GM19035 (cell line): ENCODE results near the gene SENP6.
A peak's percentile ranks its signal among the peaks of the same experiment; 100 is the strongest.
"Not testable (repeated sequence)": the region's sequence is repeated elsewhere in the genome, so short reads cannot be mapped to it uniquely, and the experiment has no call there.

ENCODE experiments used
- ATAC-seq: cut with Tn5 transposase; IDR thresholded peaks from one replicate; pipeline ENCODE4 v1.9.1; 2021; ENCODE audit not compliant: unreplicated experiment

Gene SENP6, protein sequence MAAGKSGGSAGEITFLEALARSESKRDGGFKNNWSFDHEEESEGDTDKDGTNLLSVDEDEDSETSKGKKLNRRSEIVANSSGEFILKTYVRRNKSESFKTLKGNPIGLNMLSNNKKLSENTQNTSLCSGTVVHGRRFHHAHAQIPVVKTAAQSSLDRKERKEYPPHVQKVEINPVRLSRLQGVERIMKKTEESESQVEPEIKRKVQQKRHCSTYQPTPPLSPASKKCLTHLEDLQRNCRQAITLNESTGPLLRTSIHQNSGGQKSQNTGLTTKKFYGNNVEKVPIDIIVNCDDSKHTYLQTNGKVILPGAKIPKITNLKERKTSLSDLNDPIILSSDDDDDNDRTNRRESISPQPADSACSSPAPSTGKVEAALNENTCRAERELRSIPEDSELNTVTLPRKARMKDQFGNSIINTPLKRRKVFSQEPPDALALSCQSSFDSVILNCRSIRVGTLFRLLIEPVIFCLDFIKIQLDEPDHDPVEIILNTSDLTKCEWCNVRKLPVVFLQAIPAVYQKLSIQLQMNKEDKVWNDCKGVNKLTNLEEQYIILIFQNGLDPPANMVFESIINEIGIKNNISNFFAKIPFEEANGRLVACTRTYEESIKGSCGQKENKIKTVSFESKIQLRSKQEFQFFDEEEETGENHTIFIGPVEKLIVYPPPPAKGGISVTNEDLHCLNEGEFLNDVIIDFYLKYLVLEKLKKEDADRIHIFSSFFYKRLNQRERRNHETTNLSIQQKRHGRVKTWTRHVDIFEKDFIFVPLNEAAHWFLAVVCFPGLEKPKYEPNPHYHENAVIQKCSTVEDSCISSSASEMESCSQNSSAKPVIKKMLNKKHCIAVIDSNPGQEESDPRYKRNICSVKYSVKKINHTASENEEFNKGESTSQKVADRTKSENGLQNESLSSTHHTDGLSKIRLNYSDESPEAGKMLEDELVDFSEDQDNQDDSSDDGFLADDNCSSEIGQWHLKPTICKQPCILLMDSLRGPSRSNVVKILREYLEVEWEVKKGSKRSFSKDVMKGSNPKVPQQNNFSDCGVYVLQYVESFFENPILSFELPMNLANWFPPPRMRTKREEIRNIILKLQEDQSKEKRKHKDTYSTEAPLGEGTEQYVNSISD

DNA sequence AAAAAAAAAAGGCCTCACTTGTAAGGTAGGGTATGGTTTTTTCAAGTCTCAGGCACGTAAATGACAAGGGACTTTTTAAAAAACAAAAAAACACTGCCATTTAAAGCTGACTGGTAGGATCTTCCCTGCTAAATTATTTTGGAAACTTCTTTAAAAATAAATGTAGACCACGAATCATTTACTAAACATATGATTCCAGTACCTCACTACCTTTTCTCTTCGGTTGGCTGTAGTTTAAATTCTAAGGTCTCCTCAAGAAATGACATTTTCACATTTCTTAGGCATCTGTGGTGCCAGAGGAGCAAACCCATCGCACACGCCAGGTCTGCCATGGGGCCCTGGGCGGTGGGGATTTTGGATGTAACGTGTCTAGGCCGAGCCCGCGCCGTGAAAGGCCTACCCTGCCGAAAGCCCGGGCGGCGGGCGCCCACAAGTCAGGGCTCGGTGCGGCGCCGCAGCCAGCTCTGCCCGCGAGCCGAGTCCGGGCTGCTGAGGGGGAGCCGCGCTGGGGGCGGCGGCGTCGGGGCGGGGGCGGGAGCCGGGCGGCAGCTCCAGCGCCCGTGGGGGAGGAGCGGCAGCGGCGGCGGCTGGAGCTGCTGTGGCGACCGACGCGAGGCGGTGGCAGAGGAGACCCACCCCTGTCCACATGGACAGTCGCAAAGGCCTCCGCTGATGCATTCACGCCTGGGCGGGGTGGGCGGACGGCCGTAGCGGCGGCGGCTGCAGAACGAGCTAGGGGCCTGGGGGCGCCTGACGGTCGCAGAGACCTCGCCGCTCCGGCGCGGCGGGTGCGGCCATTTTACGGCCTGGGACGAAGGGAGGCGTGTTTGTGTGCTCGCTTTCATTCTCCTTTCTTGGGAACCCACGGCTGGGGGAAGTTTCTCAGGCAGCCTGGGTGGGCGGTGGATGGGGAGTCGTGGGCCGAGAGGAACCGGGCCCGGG, at the start of gene SENP6:
Gene SENP6 (plus strand): TSS at position 577 of the 942 bp plus-strand sequence. CDS start 645 bp downstream, outside the sequence.
- peak; percentile 66 for ATAC-seq

DNA sequence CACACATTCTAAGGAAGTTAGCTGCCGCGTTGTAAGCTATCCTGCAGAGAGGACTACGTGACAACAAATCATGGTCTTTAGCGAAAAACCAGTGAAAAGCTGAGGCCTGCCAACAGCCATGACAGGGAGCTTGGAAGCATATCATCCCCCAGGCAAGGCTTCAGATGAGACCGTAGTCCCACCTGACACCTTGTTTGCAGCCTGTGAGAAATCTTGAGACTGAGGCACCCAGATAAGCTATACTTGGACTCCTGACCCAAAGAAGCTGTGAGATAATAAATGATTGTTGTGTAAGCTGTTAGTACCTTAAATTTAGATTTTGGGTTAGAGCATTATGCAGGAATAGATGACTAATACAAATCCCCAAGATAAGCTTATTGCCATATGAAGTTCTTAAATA, 45.4 kb upstream of the SENP6 start:
- no peak for ATAC-seq

DNA sequence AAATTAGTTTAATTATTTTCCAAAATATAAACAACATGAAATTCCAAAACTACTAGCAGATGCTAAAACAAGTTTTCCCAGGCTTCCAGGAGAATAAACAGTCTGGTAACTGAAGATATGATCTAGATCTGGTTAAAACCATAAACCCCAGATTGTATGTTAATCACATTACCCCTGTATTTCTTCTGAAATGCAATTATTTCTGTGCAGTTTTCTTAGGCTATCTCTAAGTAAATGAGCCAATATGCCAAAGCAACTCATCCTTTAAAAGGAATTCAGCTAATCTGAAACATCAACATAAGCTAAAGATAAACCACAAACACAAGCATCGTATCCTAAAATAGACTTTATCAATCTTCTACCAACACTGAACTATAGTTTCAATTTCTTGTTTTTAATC, 44.6 kb upstream of the SENP6 start:
- no peak for ATAC-seq

DNA sequence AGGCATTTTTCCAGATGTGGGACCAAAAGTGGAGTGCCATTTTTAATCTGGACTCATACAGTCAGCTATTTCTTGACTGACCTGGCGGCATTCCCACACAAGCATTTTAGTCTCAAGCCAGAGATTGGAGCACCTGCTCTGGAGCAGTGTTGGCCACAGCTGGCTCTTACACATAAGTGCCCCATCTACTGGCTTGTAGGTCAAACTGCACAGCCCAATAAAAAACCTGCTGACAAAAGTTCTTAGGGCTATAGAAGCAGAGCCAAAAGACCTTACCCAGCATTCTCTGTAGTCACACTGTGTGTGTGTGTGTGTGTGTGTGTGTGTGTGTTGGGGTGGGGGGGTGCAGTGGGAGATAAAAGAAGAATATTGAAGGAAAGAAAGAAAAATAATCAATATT, 38.6 kb upstream of the SENP6 start:
- peak; percentile 77 for ATAC-seq

DNA sequence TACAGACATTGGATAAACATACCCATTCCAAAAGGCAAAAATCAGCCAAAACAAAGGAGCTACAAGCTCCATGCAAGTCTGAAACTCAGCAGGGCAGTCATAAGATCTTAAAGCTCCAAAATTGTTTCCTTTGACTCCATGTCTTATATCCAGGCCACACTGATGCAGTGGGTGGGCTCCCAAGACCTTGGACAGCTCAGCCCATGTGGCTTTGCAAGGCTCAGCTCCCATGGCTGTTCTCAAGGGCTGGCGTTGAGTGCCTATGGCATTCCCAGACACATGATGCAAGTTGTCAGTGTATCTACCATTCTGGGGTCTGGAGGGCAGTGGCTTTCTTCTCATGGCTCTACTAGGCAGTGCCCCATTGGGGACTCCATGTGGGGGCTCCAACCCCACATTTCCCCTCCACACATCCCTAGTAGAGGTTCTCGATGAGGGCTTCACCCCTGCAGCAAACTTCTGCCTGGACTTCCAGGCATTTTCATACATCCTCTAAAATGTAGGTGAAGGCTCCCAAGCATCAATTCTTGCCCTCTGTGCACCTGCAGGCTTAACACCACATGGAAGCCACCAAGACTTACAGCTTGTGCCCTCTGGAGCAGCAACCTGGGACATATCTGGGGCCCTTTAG, 35.4 kb upstream of the SENP6 start:
- ATAC-seq: no peak

DNA sequence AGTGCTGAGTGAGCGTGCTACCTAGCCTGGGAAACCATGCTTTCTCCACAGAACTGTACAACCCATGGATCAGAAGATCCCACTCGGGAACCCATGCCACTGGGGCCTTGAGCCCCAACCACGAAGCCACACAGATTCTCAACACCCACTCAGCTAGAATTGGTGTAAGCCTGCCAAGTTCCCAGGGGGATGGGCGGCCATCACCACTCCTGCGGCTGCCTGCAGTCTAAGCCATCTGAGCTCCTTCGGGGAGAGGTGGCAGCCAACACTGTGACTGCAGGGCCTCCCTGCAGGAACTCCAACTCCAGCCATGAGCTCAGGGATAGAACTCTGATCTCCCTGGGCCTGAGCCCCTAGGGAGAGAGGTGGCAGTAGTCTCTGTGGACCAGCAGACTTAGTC, 33.6 kb upstream of the SENP6 start:
- ATAC-seq: no peak

DNA sequence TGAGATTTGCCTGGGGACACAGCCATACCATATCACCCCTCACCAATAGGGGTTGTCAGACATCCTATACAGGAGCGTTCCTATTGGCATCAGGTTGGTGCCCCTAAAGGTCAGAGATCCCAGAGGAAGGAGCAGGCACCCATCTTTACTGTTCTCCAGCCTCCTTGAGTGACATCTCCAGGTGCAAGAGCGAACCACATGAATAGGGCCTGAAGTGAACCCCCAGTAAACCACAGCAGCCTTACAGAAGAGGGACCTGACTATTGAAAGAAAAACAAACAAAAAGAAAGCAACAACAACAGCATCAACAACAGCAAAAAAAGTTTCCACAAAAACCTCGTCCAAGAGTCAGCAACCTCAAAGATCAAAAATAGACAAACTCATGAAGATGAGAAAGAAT, 32.7 kb upstream of the SENP6 start:
- no peak for ATAC-seq

DNA sequence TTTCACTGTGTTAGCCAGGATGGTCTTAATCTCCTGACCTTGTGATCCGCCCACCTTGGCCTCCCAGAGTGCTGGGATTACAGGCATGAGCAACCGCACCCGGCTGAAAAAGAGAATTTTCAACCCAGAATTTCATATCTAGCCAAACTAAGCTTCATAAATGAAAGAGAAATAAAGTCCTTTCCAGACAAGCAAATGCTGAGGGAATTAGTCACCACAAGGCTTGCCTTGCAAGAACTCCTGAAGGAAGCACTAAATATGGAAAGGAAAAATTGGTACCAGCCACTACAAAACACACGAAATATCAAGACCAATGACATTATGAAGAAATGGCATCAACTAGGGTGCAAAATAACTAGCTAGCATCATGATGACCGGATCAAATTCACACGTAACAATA, 31.0 kb upstream of the SENP6 start:
- not testable (repeated sequence) for ATAC-seq

DNA sequence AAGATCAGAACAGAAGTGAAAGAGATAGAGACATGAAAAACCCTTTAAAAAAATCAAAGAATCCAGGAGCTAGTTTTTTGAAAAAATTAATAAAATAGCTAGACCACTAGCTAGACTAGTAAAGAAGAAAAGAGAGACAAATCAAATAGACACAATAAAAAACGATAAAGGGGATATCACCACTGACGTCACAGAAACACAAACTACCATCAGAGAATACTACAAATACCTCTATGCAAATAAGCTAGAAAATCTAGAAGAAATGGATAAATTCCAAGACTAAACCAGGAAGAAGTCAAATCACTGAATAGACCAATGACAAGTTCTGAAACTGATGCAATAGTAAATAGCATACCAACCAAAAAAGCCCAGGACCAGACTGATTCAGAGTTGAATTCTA, 29.6 kb upstream of the SENP6 start:
- ATAC-seq: no peak

DNA sequence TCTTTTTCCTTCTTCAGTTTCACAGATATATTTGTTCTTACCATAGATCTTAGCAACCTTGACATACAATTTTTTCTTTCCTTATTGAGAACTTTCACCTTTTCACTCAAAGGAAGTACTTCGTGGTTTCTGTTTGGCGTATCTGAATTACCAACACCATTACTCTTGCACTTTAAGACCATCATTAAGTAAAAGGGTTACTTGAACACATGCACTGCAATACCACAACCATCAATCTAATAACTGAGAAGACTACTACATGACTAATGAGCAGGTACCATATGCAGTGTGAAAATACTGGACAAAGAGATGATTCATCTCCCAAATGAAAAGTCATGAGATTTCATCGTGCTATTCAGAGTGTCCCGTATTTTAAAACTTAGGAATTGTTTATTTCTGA, 21.7 kb upstream of the SENP6 start:
- ATAC-seq: peak; percentile 64

DNA sequence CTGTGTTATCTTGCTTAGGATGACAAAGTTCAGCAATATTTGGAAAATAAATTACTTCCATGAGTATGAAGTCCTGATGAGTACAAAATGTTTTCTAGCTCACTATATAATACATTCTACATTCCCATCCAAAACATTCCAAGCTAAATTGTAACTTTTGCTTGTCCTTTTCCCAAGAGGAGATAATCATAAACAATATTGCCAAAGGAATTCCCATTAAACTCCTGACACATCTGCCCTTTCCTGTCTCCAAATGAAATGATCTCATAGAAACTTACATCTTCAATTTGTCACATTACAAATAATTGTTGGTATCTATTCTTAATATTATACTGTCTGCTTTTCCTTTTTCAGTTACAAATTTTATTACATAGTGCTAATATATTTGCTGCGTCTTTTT, 20.4 kb upstream of the SENP6 start:
- no peak for ATAC-seq

DNA sequence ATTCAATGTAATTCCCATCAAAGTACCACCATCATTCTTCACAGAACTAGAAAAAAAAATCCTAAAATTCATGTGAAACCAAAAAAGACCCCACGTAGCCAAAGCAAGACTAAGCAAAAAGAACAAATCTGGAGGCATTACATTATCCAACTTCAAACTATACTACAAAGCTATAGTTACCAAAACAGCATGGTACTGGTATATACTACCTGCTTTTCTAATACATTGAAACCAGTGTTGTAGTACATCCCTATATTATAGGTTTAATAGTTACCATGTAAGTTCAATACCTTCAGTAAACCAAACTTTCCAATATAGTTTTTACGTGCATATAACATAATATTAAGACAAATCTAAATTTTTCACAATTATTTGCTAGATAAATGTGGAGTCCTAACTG, 17.1 kb upstream of the SENP6 start:
- ATAC-seq: not testable (repeated sequence)

DNA sequence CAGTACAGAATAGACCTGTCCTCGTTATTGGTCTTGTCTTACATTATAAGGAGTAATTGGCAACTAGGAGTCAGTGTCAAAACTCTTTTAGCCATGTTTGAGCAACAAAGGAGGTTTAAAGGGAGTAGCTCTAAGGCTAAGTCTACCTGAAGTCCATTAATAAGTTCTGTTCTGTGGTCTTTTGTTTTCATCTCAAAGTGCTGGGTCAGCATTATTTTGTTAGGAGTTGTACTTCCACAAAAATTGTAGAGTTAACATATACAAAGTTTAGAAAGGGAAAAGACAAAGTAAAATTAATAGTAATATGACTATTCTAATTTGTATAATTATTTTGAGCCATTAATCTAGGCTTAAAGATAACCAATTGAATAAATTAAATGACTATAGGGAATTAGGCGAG, 12.7 kb upstream of the SENP6 start:
- ATAC-seq: no peak

DNA sequence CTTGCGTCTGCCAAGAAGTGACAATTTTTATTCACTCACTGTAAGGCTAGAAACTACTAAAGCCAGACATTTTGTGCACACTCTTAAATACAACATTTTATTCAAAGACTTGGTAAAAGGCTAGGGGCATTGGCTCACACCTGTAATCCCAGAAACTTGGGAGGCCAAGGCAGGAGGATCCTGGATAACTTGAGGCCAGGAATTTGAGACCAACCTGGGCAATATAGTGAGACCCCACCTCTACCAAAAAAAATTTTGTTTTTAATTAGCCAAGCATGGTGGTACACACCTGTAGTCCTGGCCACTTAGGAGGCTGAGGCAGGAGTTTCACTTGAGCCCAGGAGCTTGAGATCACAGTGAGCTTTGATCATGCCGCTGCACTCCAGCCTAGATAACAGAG, 11.3 kb upstream of the SENP6 start:
- no peak for ATAC-seq

DNA sequence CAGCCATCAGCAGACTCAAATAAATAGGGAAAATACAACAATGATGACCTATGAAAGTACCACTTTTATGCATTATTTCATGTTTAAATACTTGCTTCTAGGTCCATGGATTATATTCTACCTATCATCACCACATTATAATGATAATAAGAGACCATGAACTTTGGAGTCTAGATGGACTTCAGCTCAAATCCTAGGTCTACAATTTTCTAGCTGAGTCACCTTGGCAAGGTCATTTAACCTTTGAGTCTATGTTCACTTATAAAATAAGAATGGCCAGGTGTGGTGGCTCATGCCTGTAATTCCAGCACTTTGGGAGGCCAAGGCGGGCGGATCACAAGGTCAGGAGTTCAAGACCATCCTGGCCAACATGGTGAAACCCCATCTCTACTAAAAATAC, 5.3 kb upstream of the SENP6 start:
- ATAC-seq: not testable (repeated sequence)

DNA sequence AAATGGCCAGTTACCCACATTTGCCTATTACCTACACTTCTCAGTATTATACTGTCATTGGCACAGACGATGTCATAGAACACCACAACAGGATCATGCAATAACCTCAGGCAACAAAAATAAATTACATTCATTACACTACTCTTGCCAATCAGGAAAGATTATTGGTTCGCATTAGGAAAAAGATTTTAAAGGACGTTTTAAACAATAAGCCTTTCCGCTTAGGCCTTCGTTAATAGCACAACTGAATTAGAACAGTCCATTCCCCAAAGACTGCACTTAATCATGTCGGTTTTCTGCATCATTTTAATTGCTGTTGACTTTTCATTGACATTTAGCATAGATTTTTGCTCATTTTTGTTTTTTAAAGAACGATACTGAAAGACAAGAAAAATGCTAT, 912 bp upstream of the SENP6 start:
- ATAC-seq: no peak

DNA sequence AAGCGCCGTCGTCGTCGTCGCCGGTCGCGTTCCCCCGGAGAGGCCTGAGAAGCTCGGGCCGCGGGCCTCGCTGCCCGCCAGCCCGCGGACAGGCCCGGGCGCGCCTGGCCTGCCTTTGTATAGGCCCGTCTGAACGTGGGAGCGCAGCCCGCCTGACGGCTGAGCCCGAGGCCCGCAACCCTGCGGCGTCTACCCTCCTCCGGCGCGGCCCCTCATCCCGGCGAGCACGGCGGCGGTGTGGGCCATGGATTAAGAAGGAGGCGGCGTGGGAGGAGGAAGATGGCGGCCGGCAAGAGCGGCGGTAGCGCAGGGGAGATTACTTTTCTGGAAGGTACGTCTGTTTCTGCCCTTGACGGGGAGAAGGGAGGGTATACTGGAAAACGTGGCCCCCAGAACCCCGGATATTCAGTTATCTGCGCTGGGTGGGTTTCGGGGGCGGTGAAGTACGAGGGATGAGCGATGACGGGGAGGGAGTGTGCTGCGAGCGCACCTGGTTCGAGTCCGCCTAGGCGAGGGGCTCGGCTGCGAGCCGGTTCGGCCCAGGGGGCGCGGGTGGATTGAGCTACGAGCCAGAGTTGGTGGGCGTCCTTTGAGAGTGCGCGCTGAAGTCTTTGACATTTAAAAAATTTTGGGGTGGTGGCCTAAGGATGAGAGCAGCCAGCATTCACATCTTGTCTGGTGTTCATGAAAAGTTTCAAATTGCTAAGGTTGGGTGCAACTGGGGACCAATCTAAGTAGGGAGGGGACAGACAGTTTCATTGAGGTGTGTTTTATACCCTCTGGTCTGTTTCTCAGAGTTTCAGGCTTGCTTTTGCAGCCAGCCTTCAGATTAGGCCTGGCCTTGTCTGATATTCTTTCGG, 796 bp downstream of the SENP6 start:
- ATAC-seq: peak; percentile 45

DNA sequence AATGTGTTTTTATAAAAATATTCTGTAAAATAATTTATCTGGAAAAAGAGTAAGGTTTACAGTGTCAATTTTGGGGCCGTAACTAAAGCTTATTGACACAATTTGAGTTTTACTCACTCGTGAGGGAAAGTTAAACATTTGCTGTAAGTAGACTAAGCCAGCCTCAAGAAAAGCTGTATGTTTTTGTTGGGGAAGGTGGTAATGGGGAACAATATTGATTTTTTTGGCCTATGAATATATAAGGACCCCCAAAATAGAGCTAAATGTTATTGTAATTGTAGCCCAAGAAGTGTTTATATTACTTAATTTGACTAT, 1.4 kb downstream of the SENP6 start:
- ATAC-seq: no peak

DNA sequence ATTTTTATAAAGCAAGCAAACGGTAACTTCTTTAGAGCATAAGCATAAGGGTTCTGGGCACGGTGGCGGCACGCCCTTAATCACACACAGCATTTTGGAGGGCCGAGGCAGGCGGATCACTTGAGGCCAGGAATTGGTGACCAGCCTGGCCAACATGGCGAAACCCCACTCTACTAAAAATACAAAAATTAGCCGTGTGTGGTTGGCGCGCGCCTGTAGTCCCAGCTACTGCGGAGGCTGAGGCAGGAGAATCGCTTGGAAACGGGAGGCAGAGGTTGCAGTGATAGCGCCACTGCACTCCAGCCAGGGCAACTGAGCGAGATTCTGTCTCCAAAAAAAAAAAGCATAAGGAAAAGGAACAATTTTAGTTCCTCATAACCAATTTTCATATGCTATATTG, 2.6 kb downstream of the SENP6 start:
- ATAC-seq: no peak
